Measurements from ENCODE around the gene CHAMP1.

CHAMP1 gene

DNA sequence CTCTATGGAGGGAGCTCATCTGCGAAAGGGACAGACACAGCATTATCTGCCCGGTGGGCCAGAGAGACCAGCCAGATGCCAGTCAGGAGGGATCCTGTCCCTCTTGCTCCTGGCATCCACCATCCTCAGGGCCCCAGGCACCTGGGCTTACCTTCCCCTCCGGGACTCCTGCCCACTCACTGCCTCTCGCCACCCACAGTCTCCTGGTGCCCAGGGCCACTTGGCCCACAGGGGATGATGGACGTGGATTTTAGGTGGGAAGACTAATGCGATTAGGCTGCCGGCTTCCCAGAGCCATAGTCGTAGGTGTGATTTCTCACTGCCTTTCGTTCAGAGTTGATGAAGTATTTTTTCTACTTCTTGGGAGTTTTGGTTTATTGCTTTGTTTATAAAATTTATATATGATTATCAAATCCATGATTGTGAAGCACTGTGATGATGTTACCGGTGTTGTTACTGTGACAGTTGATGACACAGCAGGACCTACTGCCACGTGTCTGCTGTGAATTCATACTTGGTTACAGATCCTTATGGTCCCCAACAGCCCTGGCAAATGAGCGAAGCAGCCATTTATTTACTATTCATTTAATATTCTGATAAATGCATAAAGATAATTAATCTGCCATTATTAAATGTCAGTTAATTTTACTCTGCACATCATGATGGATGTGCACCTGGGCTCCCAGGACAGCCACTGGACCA, 14.5 kb upstream of the CHAMP1 start:
- TF ChIP-seq RARB (CRISPR knock-in tag; IDR thresholded peaks at IDR 0.05): no peak
- no peak for TF ChIP-seq ISL1 (CRISPR knock-in tag; IDR thresholded peaks at IDR 0.05)
- TF ChIP-seq, protein P1, sequence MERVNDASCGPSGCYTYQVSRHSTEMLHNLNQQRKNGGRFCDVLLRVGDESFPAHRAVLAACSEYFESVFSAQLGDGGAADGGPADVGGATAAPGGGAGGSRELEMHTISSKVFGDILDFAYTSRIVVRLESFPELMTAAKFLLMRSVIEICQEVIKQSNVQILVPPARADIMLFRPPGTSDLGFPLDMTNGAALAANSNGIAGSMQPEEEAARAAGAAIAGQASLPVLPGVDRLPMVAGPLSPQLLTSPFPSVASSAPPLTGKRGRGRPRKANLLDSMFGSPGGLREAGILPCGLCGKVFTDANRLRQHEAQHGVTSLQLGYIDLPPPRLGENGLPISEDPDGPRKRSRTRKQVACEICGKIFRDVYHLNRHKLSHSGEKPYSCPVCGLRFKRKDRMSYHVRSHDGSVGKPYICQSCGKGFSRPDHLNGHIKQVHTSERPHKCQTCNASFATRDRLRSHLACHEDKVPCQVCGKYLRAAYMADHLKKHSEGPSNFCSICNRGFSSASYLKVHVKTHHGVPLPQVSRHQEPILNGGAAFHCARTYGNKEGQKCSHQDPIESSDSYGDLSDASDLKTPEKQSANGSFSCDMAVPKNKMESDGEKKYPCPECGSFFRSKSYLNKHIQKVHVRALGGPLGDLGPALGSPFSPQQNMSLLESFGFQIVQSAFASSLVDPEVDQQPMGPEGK (CRISPR knock-in tag; IDR thresholded peaks at IDR 0.05; ENCODE audit: borderline replicate concordance): no peak
- no peak for TF ChIP-seq SNAI2 (CRISPR knock-in tag; IDR thresholded peaks at IDR 0.05)
- TF ChIP-seq ZNF565 (CRISPR knock-in tag; conservative IDR thresholded peaks at IDR 0.05; ENCODE audit: low read depth): no peak
- TF ChIP-seq TOX (CRISPR knock-in tag; IDR thresholded peaks at IDR 0.05; ENCODE audit: borderline replicate concordance): no peak
- TF ChIP-seq ZNF70 (CRISPR knock-in tag; IDR thresholded peaks at IDR 0.05): no peak
- no peak for TF ChIP-seq ESRRG (CRISPR knock-in tag; IDR thresholded peaks at IDR 0.05)
- TF ChIP-seq ZFP3 (CRISPR knock-in tag; IDR thresholded peaks at IDR 0.05): no peak
- TF ChIP-seq, protein P2, sequence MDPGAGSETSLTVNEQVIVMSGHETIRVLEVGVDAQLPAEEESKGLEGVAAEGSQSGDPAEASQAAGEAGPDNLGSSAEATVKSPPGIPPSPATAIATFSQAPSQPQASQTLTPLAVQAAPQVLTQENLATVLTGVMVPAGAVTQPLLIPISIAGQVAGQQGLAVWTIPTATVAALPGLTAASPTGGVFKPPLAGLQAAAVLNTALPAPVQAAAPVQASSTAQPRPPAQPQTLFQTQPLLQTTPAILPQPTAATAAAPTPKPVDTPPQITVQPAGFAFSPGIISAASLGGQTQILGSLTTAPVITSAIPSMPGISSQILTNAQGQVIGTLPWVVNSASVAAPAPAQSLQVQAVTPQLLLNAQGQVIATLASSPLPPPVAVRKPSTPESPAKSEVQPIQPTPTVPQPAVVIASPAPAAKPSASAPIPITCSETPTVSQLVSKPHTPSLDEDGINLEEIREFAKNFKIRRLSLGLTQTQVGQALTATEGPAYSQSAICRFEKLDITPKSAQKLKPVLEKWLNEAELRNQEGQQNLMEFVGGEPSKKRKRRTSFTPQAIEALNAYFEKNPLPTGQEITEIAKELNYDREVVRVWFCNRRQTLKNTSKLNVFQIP (CRISPR knock-in tag; IDR thresholded peaks at IDR 0.05; ENCODE audit: borderline replicate concordance, low read depth): no peak
- no peak for TF ChIP-seq ZNF8 (CRISPR knock-in tag; IDR thresholded peaks at IDR 0.05)

DNA sequence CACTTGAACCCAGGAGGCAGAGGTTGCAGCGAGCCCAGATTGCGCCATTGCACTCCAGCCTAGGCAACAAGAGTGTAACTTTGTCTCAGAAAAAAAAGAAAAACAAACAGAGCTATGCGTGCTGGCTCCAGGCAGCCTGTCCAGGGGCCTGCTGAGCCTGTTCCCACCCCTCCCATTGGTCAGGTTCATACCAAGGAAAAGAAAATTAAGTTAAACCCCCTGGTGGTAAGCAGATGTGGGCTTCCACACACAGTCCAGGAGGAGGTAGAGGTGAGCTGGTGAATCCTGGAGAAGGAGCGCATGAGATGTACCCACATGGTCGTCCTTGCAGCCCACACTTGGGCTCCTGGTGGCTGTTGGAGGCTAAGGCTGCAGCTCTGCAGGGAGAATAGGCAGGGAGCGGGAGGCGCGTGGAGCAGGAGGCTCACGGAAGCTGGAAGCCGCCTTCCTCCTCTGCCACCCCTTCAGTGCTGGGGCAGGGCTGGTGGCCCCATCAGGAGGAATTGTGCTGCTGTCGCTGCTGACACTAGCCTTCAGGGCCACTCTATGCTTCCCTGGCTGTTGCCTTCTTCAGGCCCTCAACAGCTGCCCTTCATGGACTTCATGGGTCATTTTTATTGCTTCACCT, 10.5 kb upstream of the CHAMP1 start:
- TF ChIP-seq OSR1 (CRISPR knock-in tag; IDR thresholded peaks at IDR 0.05): no peak
- no peak for TF ChIP-seq ZFP30 (CRISPR knock-in tag; IDR thresholded peaks at IDR 0.05)
- no peak for TF ChIP-seq PPARA (CRISPR knock-in tag; IDR thresholded peaks at IDR 0.05; ENCODE audit: borderline replicate concordance)
- TF ChIP-seq, protein P3, sequence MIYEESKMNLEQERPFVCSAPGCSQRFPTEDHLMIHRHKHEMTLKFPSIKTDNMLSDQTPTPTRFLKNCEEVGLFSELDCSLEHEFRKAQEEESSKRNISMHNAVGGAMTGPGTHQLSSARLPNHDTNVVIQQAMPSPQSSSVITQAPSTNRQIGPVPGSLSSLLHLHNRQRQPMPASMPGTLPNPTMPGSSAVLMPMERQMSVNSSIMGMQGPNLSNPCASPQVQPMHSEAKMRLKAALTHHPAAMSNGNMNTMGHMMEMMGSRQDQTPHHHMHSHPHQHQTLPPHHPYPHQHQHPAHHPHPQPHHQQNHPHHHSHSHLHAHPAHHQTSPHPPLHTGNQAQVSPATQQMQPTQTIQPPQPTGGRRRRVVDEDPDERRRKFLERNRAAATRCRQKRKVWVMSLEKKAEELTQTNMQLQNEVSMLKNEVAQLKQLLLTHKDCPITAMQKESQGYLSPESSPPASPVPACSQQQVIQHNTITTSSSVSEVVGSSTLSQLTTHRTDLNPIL (CRISPR knock-in tag; IDR thresholded peaks at IDR 0.05; ENCODE audit: low read depth): no peak
- no peak for TF ChIP-seq TCF4 (CRISPR knock-in tag; IDR thresholded peaks at IDR 0.05; ENCODE audit: borderline replicate concordance)
- TF ChIP-seq ZFP3 (CRISPR knock-in tag; IDR thresholded peaks at IDR 0.05): no peak
- TF ChIP-seq ESRRG (CRISPR knock-in tag; IDR thresholded peaks at IDR 0.05): no peak
- TF ChIP-seq, protein P4, sequence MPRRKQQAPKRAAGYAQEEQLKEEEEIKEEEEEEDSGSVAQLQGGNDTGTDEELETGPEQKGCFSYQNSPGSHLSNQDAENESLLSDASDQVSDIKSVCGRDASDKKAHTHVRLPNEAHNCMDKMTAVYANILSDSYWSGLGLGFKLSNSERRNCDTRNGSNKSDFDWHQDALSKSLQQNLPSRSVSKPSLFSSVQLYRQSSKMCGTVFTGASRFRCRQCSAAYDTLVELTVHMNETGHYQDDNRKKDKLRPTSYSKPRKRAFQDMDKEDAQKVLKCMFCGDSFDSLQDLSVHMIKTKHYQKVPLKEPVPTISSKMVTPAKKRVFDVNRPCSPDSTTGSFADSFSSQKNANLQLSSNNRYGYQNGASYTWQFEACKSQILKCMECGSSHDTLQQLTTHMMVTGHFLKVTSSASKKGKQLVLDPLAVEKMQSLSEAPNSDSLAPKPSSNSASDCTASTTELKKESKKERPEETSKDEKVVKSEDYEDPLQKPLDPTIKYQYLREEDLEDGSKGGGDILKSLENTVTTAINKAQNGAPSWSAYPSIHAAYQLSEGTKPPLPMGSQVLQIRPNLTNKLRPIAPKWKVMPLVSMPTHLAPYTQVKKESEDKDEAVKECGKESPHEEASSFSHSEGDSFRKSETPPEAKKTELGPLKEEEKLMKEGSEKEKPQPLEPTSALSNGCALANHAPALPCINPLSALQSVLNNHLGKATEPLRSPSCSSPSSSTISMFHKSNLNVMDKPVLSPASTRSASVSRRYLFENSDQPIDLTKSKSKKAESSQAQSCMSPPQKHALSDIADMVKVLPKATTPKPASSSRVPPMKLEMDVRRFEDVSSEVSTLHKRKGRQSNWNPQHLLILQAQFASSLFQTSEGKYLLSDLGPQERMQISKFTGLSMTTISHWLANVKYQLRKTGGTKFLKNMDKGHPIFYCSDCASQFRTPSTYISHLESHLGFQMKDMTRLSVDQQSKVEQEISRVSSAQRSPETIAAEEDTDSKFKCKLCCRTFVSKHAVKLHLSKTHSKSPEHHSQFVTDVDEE (CRISPR knock-in tag; IDR thresholded peaks at IDR 0.05): no peak
- no peak for TF ChIP-seq SNAI2 (CRISPR knock-in tag; IDR thresholded peaks at IDR 0.05)
- TF ChIP-seq ZNF8 (CRISPR knock-in tag; IDR thresholded peaks at IDR 0.05): no peak
- no peak for TF ChIP-seq ARNTL (CRISPR knock-in tag; IDR thresholded peaks at IDR 0.05; ENCODE audit: borderline replicate concordance, low read depth)
- no peak for TF ChIP-seq RARB (CRISPR knock-in tag; IDR thresholded peaks at IDR 0.05)
- no peak for TF ChIP-seq CSDC2 (CRISPR knock-in tag; IDR thresholded peaks at IDR 0.05)
- TF ChIP-seq BACH2 (CRISPR knock-in tag; IDR thresholded peaks at IDR 0.05; ENCODE audit: borderline replicate concordance): no peak
- no peak for TF ChIP-seq ZC3H10 (CRISPR knock-in tag; IDR thresholded peaks at IDR 0.05)
- no peak for ATAC-seq

More for the DNA sequence above, 14.5 kb upstream of the CHAMP1 start:
- no peak for ATAC-seq

DNA sequence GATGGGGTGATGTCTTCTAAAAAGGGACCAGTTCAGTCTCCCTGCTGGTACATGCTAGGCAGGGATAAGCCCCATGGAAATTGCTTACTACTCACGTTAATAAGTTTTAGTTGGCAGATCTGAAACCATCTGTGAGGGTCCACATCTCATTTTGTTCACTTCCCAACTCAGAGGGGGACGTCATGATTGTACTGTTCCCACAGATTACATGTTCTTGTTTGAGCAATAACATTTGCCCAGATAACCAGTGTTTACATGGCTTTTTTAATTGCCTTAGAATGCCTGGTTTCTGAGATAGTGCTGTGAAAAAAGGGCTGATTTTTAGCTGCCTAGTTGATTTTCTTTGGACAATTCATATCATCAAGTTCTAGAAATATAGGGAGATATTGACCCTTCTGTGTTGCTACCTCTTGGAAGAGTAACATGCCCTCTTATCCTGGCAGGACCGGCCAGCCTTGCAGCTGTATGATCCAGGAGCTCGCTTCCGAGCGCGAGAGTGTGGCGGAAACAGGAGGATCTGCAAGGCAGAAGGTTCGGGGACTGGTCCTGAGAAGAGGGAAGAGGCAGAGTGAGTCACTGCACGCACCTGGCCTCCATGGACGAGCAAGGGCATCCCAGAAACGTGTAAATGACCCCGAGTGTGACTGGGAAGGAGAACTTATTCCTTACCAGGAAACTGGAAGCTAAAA, 9.8 kb upstream of the CHAMP1 start:
- no peak for TF ChIP-seq ZC3H10 (CRISPR knock-in tag; IDR thresholded peaks at IDR 0.05)
- TF ChIP-seq OSR1 (CRISPR knock-in tag; IDR thresholded peaks at IDR 0.05): no peak
- no peak for TF ChIP-seq BACH2 (CRISPR knock-in tag; IDR thresholded peaks at IDR 0.05; ENCODE audit: borderline replicate concordance)
- TF ChIP-seq ZNF70 (CRISPR knock-in tag; IDR thresholded peaks at IDR 0.05): no peak
- TF ChIP-seq ESRRG (CRISPR knock-in tag; IDR thresholded peaks at IDR 0.05): no peak
- no peak for TF ChIP-seq ARNTL (CRISPR knock-in tag; IDR thresholded peaks at IDR 0.05; ENCODE audit: borderline replicate concordance, low read depth)
- no peak for TF ChIP-seq CSDC2 (CRISPR knock-in tag; IDR thresholded peaks at IDR 0.05)
- TF ChIP-seq, protein P3 (CRISPR knock-in tag; IDR thresholded peaks at IDR 0.05; ENCODE audit: low read depth): no peak
- no peak for TF ChIP-seq TOX (CRISPR knock-in tag; IDR thresholded peaks at IDR 0.05; ENCODE audit: borderline replicate concordance)
- TF ChIP-seq, protein P5, sequence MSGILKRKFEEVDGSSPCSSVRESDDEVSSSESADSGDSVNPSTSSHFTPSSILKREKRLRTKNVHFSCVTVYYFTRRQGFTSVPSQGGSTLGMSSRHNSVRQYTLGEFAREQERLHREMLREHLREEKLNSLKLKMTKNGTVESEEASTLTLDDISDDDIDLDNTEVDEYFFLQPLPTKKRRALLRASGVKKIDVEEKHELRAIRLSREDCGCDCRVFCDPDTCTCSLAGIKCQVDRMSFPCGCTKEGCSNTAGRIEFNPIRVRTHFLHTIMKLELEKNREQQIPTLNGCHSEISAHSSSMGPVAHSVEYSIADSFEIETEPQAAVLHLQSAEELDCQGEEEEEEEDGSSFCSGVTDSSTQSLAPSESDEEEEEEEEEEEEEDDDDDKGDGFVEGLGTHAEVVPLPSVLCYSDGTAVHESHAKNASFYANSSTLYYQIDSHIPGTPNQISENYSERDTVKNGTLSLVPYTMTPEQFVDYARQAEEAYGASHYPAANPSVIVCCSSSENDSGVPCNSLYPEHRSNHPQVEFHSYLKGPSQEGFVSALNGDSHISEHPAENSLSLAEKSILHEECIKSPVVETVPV (CRISPR knock-in tag; IDR thresholded peaks at IDR 0.05): no peak
- TF ChIP-seq ZNF8 (CRISPR knock-in tag; IDR thresholded peaks at IDR 0.05): no peak
- TF ChIP-seq ZNF565 (CRISPR knock-in tag; conservative IDR thresholded peaks at IDR 0.05; ENCODE audit: low read depth): no peak
- no peak for ATAC-seq
